ENCODE measurements around the gene OSBPL10.
"Not testable (repeated sequence)": the region's sequence is repeated elsewhere in the genome, so short reads cannot be mapped to it uniquely, and the experiment has no call there.

Gene OSBPL10

GRCh38 chr3:31997500-31997899 lies 16.4 kb upstream of the OSBPL10 start:
- H3K27ac Mint-ChIP-seq, result no peak overlapping the region
- no peak for DNase-seq
- peaks cover 3% of the 10 kb centered on the region for H3K27me3 Mint-ChIP-seq (ENCODE audit: low read depth, poor library complexity)
- peaks cover 30% of the 10 kb centered on the region for H3K9me3 Mint-ChIP-seq
- H3K4me3 Mint-ChIP-seq, result no peak overlapping the region
- H3K36me3 Mint-ChIP-seq (ENCODE audit: low read depth), result peaks cover 6% of the 10 kb centered on the region
- H3K4me1 Mint-ChIP-seq, result peaks cover 13% of the 10 kb centered on the region
- TF ChIP-seq, protein P1, sequence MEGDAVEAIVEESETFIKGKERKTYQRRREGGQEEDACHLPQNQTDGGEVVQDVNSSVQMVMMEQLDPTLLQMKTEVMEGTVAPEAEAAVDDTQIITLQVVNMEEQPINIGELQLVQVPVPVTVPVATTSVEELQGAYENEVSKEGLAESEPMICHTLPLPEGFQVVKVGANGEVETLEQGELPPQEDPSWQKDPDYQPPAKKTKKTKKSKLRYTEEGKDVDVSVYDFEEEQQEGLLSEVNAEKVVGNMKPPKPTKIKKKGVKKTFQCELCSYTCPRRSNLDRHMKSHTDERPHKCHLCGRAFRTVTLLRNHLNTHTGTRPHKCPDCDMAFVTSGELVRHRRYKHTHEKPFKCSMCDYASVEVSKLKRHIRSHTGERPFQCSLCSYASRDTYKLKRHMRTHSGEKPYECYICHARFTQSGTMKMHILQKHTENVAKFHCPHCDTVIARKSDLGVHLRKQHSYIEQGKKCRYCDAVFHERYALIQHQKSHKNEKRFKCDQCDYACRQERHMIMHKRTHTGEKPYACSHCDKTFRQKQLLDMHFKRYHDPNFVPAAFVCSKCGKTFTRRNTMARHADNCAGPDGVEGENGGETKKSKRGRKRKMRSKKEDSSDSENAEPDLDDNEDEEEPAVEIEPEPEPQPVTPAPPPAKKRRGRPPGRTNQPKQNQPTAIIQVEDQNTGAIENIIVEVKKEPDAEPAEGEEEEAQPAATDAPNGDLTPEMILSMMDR (IDR thresholded peaks at IDR 0.05), result no peak

- no peak overlapping the region for H3K4me3 Mint-ChIP-seq
- H3K36me3 Mint-ChIP-seq (ENCODE audit: low read depth), result peaks cover 6% of the 10 kb centered on the region
- TF ChIP-seq, protein P1 (IDR thresholded peaks at IDR 0.05), result no peak
- H3K9me3 Mint-ChIP-seq, result peaks cover 33% of the 10 kb centered on the region
- no peak for DNase-seq
- H3K27me3 Mint-ChIP-seq (ENCODE audit: low read depth, poor library complexity), result peaks cover 3% of the 10 kb centered on the region
- H3K27ac Mint-ChIP-seq, result no peak overlapping the region
- H3K4me1 Mint-ChIP-seq, result peaks cover 13% of the 10 kb centered on the region
These were observed 15.1 kb upstream of the OSBPL10 start for GRCh38 chr3:31996195-31996594.

DNA sequence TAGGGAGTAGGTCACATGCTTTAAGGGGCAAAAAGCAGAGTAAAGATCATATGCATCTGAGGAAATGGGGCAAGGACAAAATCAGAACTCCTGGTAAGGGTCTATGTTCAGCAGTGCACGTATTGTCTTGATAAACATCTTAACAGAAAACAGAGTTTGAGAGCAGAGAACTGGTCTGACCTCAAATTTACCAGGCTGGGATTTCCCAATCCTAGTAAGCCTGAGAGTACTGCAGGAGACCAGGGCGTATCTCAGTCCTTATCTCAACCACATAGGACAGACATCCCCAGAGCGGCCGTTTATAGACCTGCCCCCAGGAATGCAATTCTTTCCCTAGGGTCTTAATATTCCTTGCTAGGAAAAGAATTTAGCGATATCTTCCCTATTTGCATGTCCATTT lies 14.0 kb upstream of the OSBPL10 start:
- not testable (repeated sequence) for H3K4me3 Mint-ChIP-seq; DNase-seq; H3K4me1 Mint-ChIP-seq; H3K27me3 Mint-ChIP-seq (ENCODE audit: low read depth, poor library complexity); H3K36me3 Mint-ChIP-seq (ENCODE audit: low read depth); H3K27ac Mint-ChIP-seq
- peaks cover 33% of the 10 kb centered on the region for H3K9me3 Mint-ChIP-seq

DNA sequence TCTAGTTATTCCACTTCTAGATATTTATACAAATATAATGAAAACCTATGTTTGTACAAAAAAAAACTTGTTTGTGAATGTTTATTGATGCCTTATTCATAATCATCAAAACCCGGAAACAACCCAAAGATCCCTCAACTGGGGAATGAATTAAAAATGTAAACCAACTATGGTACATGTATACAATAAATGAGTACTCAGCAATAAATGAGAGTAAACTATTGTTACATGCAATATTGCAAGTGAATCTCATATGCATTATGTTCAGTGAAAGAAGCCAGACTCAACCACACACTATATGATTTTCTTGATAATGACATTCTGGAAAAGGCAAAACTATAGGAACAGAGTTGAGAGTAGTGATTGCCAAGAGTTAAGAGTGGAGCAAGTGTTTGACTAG lies 12.8 kb upstream of the OSBPL10 start:
- Mint-ChIP-seq H3K9me3 (peaks cover 33% of the 10 kb centered on the region), H3K4me3 (no peak overlapping the region), H3K4me1 (no peaks in the 10 kb centered on the region), H3K36me3 (ENCODE audit: low read depth) (peaks cover 6% of the 10 kb centered on the region), H3K27me3 (ENCODE audit: low read depth, poor library complexity) (peaks cover 3% of the 10 kb centered on the region), H3K27ac (no peak overlapping the region)
- no peak for DNase-seq
- TF ChIP-seq, protein P1 (IDR thresholded peaks at IDR 0.05), result no peak

- H3K4me3 Mint-ChIP-seq; H3K36me3 Mint-ChIP-seq (ENCODE audit: low read depth); H3K27ac Mint-ChIP-seq; H3K27me3 Mint-ChIP-seq (ENCODE audit: low read depth, poor library complexity); H3K4me1 Mint-ChIP-seq; DNase-seq: not testable (repeated sequence)
- peaks cover 33% of the 10 kb centered on the region for H3K9me3 Mint-ChIP-seq
These were observed 11.9 kb upstream of the OSBPL10 start for GRCh38 chr3:31992995-31993394.

- Mint-ChIP-seq H3K27me3 (ENCODE audit: low read depth, poor library complexity) (peaks cover 8% of the 10 kb centered on the region), H3K36me3 (ENCODE audit: low read depth) (no peaks in the 10 kb centered on the region), H3K27ac (no peak overlapping the region), H3K4me1 (no peaks in the 10 kb centered on the region), H3K9me3 (peaks cover 8% of the 10 kb centered on the region), H3K4me3 (no peak overlapping the region)
- TF ChIP-seq, protein P1 (IDR thresholded peaks at IDR 0.05), result no peak
- DNase-seq, result no peak
These were observed 7.2 kb upstream of the OSBPL10 start for GRCh38 chr3:31988271-31988670.

GRCh38 chr3:31985831-31986230 lies 4.8 kb upstream of the OSBPL10 start:
- peaks cover 5% of the 10 kb centered on the region for H3K4me1 Mint-ChIP-seq
- no peak overlapping the region for H3K4me3 Mint-ChIP-seq
- TF ChIP-seq, protein P1 (IDR thresholded peaks at IDR 0.05), result no peak
- DNase-seq, result no peak
- no peak overlapping the region for H3K27ac Mint-ChIP-seq
- H3K27me3 Mint-ChIP-seq (ENCODE audit: low read depth, poor library complexity), result peaks cover 23% of the 10 kb centered on the region
- H3K36me3 Mint-ChIP-seq (ENCODE audit: low read depth), result no peaks in the 10 kb centered on the region
- H3K9me3 Mint-ChIP-seq, result no peaks in the 10 kb centered on the region

Data from nephron progenitor cell (in vitro differentiated cells).